Measurements from ENCODE around the gene ADD3.

ADD3 gene

DNA sequence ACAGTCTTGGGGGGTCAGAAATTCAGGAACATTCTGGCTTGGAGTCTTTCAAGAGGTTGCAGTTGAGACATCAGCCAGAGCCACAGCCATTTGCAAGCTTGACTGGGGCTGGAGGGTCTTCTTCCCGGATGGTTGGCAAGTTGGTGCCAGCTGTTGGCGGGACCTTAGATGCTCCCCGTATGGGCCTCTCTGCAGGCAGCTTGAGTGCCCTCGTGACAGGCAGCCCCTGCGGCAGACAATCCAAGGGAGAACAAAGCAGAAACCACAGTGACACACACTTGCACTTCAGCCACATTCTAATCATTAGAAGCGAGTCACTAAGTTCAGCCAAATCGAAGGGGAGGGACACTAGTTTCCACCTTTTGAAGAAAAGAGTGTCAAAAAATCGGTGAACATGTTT lies 140.2 kb downstream of the ADD3 start:
- no peak for DNase-seq (ENCODE audit: low read depth in 2 of 2)

DNA sequence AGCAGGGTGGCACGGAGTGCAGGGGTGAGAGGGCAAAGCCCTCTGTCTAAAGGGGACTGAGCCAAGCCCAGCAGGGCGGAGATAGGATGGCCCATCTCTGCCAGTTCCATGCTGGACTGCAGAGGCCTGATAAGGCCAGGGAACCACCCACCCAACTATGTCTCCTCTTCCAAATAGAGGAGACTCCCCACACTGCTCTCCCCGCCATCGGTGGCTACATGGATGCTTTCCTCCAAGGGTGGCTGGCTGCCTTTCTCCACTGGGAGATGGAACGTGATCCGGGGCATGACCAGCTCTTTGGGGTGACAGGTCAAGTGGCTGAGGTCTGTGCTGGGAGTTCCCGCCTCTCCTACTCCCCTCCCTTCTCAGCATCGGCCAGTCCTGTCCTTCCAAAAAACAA lies 141.5 kb downstream of the ADD3 start:
- no peak for DNase-seq (ENCODE audit: low read depth in 2 of 2)

- no peak for DNase-seq (ENCODE audit: low read depth in 2 of 2)
Measured at GRCh38 chr10:110150046-110150445, 142.3 kb downstream of the ADD3 start.

GRCh38 chr10:110150981-110151380 lies 143.2 kb downstream of the ADD3 start:
- no peak for DNase-seq (ENCODE audit: low read depth in 2 of 2)

DNA sequence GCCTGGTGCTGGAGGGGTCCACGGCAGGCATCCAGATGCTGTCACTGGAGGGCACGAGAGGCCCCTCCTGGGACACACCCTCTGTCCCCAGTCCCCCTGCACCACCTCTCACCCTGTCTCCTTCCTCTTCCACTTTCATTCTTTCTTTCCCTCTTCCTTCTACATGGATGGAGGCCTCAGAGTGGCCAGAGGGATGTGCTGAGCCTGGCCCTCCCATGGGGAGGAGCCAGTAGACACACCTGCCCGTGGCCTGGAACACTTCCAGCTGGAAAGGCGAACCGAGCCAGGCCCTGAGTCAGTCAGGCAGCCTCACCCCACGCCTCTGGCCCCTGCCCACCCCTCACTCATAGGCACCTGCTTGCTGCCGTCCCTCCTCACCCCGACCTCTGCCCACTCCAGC lies 143.7 kb downstream of the ADD3 start:
- DNase-seq (ENCODE audit: low read depth in 2 of 2) = no peak

DNA sequence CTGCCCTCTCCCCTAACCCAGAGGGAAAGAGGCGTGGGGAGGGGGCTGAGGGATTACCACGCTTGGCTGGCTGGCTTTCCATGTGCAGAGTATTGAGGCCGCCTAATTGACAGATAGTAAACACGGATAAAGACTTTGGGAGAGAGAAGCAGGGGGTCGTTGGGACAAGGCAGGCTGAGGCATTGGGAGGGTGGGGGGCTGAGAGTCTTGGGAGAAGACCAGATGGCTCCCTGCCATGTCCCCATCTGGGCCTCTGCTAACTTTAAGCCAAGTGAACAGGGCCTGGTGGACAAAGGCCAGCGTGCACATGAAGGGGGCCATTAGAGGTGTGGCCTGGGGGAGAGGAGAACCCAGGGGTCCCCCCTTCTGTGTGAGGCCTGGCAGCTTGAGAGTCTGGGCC lies 144.2 kb downstream of the ADD3 start:
- no peak for DNase-seq (ENCODE audit: low read depth in 2 of 2)

GRCh38 chr10:110153396-110153795 lies 145.6 kb downstream of the ADD3 start:
- no peak for DNase-seq (ENCODE audit: low read depth in 2 of 2)

GRCh38 chr10:110156046-110156445 lies 148.3 kb downstream of the ADD3 start:
- no peak for DNase-seq (ENCODE audit: low read depth in 2 of 2)

GRCh38 chr10:110158051-110159005 lies 150.5 kb downstream of the ADD3 start:
- DNase-seq (ENCODE audit: low read depth in 2 of 2) = no peak

DNA sequence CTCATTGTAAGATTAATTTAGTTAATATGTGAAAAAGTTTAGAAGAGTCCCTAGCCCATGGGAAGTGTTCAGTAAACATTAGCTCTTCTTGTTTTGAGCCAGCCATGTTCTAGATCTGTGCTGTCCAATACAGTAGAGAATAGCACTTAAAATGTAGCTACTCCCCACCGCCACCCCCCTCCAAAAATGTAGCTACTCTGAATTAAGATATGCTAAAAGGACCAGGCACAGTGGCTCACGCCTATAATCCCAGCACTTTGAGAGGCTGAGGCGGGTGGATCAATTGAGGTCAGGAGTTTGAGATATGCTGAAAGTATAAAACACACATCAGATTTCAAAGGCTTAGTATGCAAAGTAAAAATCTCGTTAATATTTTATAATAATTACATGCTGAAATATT lies 152.3 kb downstream of the ADD3 start:
- no peak for DNase-seq (ENCODE audit: low read depth in 2 of 2)

- no peak for DNase-seq (ENCODE audit: low read depth in 2 of 2)
Measured at GRCh38 chr10:110160522-110160921, 152.7 kb downstream of the ADD3 start.

DNA sequence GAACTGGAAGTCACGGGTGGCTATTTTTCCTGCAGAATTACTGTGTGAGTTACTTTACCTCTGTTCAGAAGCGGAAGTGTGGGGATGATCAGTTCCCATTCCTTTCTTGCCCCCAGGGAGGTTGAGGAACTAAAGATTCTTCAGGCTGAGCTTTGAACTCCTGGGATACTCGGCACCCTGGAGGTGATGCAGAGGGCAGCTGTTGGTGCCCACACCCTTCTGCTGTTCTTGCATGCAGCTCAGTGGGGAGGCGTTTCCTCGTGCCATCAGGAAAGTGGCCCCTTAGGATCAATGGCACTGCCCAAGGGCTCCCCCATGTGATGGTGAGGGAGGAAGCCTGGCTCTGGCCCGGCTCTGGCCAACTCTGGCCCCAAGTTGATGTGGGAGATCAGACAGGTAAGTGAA lies 155.0 kb downstream of the ADD3 start:
- DNase-seq (ENCODE audit: low read depth in 2 of 2) = no peak

DNA sequence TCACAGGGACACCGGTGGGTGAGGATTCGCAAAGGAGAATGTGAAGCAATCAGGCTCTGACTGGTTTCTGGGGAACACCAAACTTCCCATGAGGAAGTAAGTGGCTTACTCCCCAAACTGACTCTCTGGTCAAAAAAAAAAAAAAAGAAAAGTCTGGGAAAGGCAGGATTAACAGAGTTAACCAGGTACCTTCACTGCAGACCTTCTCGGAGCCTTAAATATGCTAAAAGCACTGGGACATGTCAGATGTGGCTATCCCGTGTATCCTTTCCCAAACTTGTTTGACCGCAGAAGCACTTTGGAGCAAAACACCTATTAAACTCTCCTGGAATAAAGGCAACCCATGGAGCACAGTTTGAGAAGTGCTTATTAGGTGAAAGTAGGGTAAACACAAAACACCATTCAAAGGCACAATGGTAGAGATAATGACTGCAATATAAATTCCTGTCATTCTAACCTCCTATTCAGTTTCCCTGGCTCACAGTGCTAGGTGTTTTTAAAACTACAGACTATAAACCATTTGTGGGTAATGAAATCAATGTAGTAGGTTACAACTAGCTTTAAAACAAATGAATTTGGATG lies 155.5 kb downstream of the ADD3 start:
- no peak for DNase-seq (ENCODE audit: low read depth in 2 of 2)

DNA sequence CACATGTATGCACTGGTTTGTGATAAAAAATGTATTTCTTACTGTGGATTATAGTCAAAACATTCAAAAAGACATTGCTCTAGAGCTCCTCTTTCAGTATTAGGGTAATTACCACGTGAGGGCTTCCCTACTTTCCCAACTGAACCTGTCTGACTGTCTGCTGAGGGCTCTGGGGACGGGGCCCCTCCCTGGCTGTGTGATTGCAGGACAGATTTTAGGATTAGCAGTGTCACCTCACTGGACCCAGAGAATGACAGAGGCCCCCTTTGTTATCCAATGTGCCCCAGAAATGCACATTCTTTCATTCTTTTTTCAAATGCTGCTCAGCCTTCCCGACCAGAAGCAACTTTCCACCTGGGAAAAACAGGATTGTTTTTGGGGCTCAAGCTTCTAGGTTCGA lies 156.1 kb downstream of the ADD3 start:
- DNase-seq (ENCODE audit: low read depth in 2 of 2) = no peak

- DNase-seq (ENCODE audit: low read depth in 2 of 2) = no peak
Measured at GRCh38 chr10:110165239-110165638, 157.5 kb downstream of the ADD3 start.

DNA sequence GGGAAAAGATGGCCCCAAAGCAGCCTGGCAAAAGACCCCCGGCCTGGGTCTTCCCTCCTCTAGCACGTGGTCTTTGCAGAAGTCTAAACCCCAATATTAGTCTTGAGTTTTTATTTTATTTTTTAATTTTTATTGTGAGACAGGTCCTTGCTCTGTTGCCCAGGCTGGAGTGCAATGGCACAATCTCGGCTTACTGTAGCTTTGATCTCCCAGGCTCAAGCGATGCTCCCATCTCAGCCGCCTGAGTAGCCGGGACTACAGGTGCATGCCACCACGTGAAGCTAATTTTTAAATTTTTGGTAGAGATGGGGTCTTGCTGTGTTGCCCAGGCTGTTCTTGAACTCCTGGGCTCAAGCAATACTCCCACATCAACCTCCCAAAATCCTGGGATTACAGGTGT lies 159.4 kb downstream of the ADD3 start:
- no peak for DNase-seq (ENCODE audit: low read depth in 2 of 2)

DNA sequence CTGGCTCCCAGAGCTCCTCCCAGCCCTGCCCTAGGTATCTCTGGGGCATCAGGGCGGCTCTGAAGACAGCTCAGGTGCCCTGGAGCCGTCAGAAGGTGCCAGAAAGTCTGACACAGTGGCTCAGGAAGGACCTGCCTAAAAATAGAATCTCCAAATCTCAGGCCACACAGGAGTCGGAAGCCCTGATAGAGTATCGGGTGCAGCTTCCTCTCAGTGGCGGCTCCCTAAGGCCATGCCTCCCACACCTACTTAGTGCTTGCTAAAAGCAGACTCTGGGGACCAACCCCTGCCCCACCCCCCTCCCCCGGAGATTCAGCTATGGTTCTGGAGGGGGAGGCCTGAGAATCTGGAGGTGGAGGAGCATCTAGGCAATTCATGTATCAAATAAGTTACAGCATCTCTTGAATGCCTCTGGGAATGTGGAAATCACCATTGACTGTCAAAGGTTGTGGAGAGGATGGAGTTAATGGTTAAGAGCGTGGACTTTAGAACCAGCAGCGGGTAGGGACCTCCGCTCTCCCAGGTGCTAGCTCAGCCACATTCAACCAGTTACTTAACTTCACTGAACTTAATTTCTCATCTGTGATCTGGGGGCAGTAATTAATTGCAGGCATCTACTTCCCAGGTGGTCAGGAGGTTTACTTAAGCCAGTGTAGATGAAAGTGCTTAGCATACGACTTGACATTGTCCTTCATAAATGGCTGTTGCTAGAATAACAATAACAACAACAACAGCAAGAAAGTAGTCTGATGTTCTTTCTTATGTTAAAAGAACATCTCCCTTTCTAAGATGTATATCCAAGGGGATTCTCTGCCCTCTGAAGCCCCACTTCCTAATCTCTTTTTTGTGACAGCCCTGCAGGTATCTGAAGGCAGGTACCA lies 161.1 kb downstream of the ADD3 start:
- no peak for DNase-seq (ENCODE audit: low read depth in 2 of 2)

DNA sequence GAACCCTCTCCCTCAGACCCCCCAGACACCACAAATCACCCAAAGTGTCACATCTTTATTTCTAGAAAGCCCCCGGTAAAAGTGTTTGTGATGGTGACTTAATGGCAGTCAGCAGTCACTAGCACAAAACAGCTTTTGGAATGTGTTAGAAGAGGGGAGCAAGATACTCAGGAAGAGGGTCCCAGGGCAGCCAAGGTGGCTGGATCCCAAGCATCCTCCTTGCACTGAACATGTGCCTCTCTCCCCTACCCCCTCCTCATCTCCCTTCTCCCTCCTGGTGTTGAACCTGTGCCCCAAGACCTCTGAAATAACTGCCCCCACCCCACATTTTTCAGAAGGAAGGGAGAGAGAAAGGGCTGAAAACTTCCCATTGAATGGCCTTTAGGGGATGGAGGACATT lies 161.8 kb downstream of the ADD3 start:
- no peak for DNase-seq (ENCODE audit: low read depth in 2 of 2)

- DNase-seq (ENCODE audit: low read depth in 2 of 2) = no peak
Measured at GRCh38 chr10:110170142-110170971, 162.6 kb downstream of the ADD3 start.

DNA sequence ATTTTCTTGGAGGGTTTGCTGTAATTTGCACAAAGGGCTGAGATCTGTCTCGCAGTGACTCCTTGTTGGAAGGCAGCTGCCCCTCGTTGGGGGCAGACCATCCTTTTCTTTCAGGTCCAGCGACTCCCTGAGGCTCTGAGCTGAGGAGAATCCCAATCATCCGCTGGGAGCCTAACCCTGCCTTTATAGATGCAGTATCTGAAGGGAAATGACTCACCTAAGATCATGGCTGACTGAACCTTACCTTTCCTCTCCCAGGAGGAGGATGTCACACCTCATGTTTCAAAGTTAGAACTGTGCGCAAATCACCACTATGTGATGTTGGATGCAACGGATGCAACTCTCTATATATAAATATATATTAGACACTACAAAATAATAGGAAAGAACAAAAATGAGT lies 163.2 kb downstream of the ADD3 start:
- DNase-seq (ENCODE audit: low read depth in 2 of 2) = no peak

GRCh38 chr10:110172155-110172554 lies 164.4 kb downstream of the ADD3 start:
- no peak for DNase-seq (ENCODE audit: low read depth in 2 of 2)

DNA sequence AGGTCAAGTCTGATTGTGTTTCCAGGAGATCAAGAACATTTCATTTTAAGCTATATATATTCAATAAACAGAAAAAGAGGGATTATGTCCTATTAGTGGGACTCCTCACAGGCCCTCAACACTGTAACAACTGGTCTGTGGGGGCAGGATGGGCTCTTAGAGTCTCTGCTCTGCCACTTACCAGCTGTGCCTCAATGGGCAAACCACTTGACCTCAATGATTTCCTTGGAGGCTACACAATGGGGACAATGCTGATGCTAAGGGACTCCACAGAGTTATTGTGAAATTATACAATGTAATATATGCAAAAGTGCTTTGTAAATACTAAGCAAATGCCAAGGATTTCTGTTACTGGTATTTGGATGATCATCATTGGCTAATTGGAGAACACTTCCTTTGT lies 166.4 kb downstream of the ADD3 start:
- no peak for DNase-seq (ENCODE audit: low read depth in 2 of 2)

Data from stimulated activated CD8-positive, alpha-beta memory T cell treated with anti-CD3 and anti-CD28 coated beads, Interleukin-7, amount 100 ng/mL, for 4 hours (primary cell).